Activated CD4-positive, alpha-beta T cell treated with anti-CD3 and anti-CD28 coated beads for 1 hour (primary cell): ENCODE measurements around the gene SDK2.
"Not testable (repeated sequence)": the region's sequence is repeated elsewhere in the genome, so short reads cannot be mapped to it uniquely, and the experiment has no call there.

ENCODE experiments used
- DNase-seq: peaks from one replicate; pipeline ENCODE4 v3.0.0-alpha.2; 2020

SDK2 gene

DNA sequence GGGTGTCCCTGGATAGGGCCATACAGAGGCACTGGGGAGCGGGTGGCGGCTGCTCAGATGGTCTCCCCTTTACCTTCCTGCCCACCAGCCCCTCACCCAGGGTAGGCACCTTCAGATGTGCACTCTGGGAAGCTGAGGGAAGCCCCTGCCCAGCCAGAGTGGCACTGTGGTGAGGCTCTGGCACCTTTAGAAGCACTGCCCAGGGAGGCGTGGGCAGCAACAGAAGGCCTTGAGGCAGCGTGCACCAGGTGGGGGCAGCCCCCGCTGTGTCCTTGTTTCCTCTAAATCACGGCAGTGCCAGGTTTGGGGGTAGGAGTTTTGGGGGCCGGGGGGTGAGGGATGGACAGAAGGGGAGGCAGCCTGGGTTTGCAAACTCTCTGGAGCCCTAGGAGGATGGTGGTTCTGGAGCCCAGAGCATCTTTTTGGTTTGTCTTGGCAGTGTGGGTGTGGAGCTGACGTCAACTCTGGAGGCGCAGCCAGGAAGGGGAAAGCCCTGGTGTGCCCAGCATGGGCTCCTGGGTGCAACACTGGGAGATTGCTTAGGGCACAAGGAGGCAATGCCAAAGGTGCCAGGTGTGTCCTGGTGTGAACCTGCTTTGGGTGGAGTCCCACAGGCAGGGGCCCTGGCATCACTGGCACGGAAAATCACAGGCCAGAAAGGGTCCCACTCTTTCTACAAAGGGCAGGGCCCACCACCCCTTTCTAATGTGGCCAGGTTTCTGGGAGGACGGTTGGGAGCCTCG lies 309.3 kb downstream of the SDK2 start:
- DNase-seq, result no peak

DNA sequence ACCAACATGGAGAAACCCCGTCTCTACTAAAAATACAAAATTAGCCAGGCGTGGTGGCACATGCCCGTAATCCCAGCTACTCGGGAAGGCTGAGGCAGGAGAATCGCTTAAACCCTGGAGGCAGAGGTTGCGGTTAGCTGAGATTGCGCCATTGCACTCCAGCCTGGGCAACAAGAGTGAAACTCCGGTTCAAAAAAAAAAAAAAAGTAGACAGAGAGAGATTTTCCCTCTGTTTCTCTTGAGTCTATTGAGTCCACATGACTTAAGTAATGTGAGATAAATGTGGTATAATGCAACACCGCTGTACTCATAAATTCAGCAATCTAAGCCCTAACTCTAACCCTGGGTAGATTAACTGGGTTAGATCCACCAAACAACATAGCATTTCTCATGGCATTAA lies 310.8 kb downstream of the SDK2 start:
- DNase-seq, result not testable (repeated sequence)

GRCh38 chr17:73331060-73331459 lies 313.2 kb downstream of the SDK2 start:
- DNase-seq, result no peak

GRCh38 chr17:73327676-73328075 lies 316.6 kb downstream of the SDK2 start:
- no peak for DNase-seq

- no peak for DNase-seq
Observed at GRCh38 chr17:73325527-73325842, 318.8 kb downstream of the SDK2 start.

GRCh38 chr17:73324711-73325526 lies 319.3 kb downstream of the SDK2 start:
- DNase-seq, result no peak

GRCh38 chr17:73324160-73324475 lies 320.1 kb downstream of the SDK2 start:
- no peak for DNase-seq

DNA sequence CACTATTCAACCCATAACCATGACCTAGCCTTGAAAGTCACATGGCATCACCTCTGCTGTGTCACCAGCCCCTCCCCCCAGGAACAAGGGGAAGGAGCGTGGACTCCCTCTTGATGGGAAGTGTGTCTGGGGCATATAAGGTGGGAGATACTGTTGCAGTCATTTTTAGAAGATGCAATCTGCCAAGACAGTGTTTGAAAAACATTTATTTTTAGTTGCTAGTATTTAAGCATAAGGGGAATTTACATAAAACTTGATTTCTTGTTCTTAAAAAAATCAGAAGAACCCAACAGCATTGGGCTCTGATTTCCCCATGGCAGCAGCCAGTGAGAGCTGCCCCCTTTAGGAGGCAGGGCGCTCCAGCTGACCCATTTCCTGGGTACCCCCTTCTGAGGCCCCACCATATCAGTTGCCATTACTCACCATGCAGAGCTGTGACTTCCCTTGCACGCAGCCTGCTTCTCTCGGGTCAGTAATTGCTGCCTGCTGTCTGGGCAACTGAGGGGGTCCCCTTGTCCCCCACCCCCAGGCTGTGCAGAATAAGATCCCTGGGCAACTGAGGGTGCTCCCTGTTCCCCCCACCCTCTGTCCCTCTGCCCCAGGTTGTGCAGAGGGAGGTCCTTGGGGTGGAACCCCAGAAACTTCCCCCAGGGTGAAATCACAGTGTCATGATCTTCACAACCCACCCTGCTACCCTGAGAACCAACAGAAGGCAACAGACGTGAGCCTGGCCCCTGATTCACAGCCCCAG lies 320.7 kb downstream of the SDK2 start:
- DNase-seq, result no peak

DNA sequence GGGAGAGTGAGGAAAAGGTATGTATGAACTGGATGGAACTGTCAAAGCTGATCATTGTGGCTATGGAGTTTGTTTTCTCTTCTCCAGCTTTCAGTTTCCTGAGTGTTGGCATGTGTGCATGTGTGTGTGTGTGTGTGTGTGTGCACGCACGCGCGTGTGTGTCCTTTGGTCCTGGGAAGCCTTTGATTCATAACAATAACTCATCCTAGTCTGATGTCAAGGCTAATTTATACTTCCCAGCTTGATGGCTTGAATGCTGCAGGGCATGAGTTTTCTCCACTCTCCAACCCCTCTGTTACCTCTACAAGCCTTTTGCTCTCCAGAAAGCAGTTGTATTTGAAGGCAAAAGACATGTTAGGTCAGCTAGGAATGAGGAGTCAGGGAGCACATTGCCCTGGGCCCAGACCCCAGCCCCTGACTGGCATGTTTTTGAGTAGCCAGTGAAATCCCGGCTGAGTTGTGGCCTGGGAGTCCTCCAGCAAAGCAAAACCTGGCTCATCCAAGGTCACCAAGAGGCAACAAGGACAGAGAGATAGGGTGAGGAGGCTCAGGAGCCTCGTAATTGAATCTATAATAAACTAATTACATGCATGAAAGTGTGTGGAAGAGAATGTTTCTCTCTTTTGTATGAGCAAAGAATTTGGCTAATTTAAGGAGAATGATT lies 323.5 kb downstream of the SDK2 start:
- no peak for DNase-seq

DNA sequence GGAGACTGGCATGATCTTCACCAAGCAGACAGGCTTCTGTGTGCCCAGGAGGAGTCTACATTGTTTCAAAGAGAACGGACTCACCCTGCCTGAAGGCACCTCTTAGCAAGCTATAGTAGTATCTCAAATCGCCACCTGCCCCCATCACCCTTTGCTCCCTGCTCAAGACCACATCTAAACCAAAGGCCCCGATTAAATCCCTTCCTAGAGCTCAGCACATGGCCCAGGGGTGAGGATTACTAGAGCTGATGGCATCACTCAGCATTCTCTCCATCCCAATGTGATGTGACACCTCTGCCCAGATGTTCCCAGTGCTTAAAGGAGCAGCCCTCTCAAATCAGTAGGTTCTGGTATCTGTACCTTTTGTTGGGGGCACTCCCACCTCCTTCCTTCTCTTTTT lies 324.5 kb downstream of the SDK2 start:
- DNase-seq, result no peak

DNA sequence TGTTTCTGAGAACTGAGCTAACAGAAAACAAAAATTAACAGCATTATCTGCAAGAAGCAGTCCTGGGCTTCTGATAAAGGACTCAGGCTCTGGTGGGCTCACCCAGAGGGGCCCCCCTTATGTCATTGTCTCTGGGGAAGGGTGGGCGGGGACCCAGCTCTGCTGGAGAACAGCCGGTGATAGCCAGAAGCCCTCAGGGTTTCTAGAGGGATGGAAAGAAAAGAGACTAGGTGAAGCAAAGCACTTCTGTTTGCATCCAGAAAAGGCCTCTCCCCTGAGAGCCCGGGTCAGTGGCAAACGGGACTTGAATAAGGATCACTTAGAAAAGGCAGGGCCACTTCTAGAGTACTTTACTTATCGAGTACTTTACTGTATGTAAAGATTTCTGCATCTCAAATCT lies 325.4 kb downstream of the SDK2 start:
- DNase-seq, result no peak

GRCh38 chr17:73318427-73318813 lies 325.8 kb downstream of the SDK2 start:
- DNase-seq, result no peak

DNA sequence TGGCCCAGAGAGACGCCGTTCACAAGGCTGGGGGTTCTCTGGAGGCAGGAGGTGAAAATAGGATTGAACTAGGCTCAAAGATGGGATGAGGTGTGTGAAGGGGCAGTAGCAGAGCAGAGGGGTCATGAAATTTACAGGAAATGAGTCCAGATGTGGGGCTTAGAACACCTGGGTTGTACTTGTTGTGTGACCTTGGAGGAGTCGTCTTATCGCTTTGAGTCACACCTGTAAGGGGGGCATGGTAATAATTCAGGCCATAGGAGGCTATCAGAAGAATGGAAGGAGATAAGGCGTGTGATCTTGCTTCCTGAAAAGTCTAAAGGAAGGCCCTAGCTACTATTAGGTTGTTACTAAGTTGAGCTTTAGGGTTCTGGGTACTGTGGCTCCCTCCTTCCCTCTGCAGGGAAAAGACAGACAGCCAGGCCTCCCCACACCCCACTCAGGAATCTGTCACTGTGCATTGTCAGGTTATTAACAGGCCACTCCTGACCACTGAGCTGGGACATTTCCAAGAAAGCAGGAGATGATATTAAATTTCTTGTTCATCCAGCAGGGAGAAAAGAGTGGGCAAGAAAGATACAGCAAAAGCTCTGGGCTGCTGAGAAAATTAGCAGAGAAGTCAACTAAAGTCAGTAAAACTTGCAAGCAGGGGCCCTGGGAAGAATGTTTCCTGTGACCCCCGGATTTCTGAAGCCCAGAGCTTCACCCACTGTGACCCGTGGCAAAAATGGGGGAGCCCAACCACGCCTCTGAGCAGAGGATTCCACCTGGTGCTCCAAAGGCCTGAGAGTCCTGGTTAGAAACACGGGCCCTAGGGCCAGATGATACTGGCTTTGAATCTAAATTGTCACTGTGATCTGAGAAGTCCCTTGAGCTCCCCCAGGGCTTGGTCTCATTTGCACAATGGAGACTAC lies 326.5 kb downstream of the SDK2 start:
- no peak for DNase-seq

- no peak for DNase-seq
Observed at GRCh38 chr17:73316919-73317505, 327.2 kb downstream of the SDK2 start.

- no peak for DNase-seq
Observed at GRCh38 chr17:73315471-73315870, 328.8 kb downstream of the SDK2 start.

DNA sequence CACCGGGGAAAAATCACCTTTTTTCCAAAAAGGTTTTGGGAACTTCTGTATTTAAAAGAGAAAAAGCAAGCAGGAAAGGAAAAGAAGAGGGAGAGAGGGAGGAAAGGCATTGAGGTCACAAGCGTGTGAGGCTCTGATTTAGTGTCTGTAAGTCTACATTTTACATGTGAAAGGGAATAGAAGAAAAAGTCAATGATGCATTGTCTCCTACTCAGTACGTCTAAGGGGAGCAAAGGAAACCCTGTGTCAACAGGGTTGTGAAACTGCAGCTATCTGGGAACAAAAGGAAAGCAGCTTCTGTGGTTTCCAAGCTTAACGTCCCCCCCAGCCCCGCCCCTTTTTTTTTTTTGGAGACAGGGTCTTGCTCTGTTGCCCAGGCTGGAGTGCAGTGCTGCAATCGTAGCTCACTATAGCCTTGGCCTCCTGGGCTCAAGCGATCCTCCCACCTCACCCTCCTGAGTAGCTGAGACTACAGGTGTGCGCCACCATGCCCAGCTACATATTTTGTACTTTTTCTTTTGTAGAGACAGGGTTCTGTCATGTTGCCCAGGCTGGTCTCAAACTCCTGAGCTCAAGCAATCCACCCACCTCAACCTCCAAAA lies 330.6 kb downstream of the SDK2 start:
- no peak for DNase-seq

DNA sequence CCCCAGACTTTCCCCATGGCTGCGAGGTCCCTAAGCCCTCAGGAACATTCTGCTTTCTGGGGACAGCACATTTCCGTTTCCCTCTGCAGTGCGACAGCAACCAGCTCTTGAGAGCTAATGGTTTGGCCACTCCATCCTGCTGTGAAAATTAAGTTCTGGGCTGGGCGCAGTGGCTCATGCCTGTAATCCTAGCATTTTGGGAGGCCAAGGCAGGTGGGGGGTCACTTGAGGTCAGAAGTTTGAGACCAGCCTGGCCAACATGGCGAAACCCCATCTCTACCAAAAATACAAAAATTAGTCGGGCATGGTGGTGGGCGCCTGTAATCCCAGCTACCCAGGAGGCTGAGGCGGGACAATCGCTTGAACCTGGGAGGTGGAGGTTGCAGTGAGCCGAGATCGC lies 331.4 kb downstream of the SDK2 start:
- not testable (repeated sequence) for DNase-seq

- peak; percentile 75 for DNase-seq
Observed at GRCh38 chr17:73311781-73312641, 332.2 kb downstream of the SDK2 start, which contains the start of gene CDC42EP4. TSS of gene CDC42EP4 (minus strand) at chr17:73312001. CDS start at chr17:73286500, 25,501 bp downstream.

DNA sequence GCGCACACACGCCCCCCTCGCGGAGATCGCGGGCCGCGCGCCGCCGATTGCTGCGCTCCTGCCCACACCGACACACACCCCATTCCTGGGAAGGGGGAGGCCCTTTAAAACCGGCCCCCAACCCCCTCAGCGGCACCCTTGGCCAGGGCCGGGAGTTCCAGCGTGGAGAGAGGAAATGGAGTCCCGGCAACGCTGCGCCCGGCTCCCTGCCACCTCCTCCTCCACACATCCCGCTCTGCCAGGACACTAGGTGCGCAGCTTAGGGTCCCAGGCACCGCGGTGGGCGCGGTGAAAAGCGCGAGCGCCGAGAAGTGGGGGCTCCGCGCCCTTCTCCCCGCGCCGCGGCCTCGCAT lies 332.8 kb downstream of the SDK2 start:
- DNase-seq, result no peak
